ENCODE results near the gene ESD.
"Not testable (repeated sequence)": the region's sequence is repeated elsewhere in the genome, so short reads cannot be mapped to it uniquely, and the experiment has no call there.

Gene ESD

DNA sequence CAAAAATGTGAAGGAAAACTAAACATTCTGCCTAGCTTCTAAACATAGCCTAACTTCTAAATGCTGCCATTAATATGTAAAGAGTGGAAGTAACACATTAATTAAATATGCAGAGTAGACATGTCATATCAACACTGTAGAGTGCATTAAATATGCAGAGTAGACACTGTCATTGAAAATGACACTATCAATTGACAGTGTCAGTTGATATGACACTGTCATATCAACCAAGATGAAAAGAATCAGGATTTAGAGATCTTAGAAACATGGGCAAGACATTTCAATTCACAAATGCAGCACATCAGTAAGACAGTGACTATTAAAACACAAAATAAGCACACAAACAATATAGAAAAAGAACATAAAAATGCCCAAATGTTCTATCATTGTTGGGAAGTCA lies 25.3 kb downstream of the ESD start:
- no peak overlapping the region for H3K27ac ChIP-seq
- no peak for TF ChIP-seq CTCF (conservative IDR thresholded peaks at IDR 0.05)
- no peak for TF ChIP-seq ZFX (IDR thresholded peaks at IDR 0.05)

DNA sequence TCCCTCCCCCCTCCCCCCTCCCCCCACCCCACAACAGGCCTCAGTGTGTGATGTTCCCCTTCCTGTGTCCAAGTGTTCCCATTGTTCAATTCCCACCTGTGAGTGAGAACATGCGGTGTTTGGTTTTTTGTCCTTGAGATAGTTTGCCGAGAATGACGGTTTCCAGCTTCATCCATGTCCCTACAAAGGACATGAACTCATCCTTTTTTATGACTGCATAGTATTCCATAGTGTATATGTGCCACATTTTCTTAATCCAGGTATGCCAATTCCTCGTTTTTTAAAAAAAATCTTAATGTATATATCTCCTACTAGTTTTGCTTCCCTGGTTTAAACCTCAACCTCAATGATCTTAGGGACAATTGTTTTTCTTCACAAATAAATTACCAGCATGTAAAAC lies 27.0 kb downstream of the ESD start:
- not testable (repeated sequence) for H3K27ac ChIP-seq

DNA sequence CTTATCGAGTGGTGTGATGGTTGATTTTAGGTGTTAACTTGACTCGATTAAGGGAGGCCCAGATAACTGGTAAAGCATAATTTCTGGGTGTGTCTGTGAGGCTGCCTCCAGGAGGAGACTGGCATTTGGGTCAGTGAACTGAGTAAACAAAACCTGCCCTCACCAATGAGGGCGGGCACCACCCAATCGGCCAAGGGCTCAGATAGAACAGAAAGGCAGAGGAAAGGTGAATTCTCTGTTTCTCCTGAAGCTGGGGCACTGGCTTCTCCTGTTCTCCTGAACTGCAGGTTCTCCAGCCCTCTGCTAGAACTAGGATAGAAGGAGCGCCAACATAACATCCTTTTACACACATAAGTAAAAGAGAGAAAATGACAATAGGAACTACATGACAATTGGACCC lies 35.1 kb downstream of the ESD start:
- no peak for TF ChIP-seq CTCF (conservative IDR thresholded peaks at IDR 0.05)
- no peak for TF ChIP-seq ZFX (IDR thresholded peaks at IDR 0.05)

GRCh38 chr13:46761174-46761573 lies 35.8 kb downstream of the ESD start:
- peak overlapping the region; percentile 82 for H3K27ac ChIP-seq
- TF ChIP-seq ZFX (IDR thresholded peaks at IDR 0.05) (no peak), CTCF (conservative IDR thresholded peaks at IDR 0.05) (no peak)

More for the DNA sequence above, 35.1 kb downstream of the ESD start:
- 0 out of 2 replicates have a peak overlapping the region, but pooled peaks have one; percentile 8 for H3K27ac ChIP-seq

GRCh38 chr13:46759846-46760245 lies 37.1 kb downstream of the ESD start:
- peak overlapping the region; percentile 92; the same call in 1 of the 2 replicates for H3K27ac ChIP-seq
- TF ChIP-seq ZFX (IDR thresholded peaks at IDR 0.05), result no peak
- TF ChIP-seq CTCF (conservative IDR thresholded peaks at IDR 0.05), result no peak

DNA sequence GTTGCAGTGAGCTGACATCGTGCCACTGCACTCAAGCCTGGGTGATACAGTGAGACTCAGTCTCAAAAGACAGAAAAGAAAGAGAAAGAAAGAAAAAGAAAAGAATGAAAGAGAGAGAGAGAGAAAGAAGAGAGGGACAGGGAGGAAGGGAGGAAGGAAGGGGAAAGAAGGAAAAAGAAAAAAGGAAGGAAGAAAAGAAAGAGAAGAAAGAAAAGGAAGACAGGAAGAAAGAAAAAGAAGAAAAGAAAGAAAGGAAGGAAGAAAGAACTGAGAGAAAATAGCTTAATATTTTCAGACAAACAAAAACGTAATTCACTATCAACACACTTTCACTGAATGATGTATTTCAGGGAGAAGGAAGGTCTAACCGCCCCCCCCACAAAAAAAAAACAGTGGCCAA lies 39.3 kb downstream of the ESD start:
- TF ChIP-seq ZFX (IDR thresholded peaks at IDR 0.05) (no peak), CTCF (conservative IDR thresholded peaks at IDR 0.05) (no peak)
- H3K27ac ChIP-seq, result no peak overlapping the region

GRCh38 chr13:46756977-46757376 lies 40.0 kb downstream of the ESD start:
- no peak overlapping the region for H3K27ac ChIP-seq
- TF ChIP-seq CTCF (conservative IDR thresholded peaks at IDR 0.05), result no peak
- no peak for TF ChIP-seq ZFX (IDR thresholded peaks at IDR 0.05)

DNA sequence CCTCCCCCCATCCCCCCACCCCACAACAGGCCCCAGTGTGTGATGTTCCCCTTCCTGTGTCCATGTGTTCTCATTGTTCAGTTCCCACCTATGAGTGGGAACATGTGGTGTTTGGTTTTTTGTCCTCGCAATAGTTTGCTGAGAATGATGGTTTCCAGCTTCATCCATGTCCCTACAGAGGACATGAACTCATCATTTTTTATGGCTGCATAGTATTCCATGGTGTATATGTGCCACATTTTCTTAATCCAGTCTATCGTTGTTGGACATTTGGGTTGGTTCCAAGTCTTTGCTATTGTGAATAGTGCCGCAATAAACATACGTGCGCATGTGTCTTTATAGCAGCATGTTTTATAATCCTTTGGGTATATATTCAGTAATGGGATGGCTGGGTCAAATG lies 41.5 kb downstream of the ESD start:
- not testable (repeated sequence) for H3K27ac ChIP-seq

DNA sequence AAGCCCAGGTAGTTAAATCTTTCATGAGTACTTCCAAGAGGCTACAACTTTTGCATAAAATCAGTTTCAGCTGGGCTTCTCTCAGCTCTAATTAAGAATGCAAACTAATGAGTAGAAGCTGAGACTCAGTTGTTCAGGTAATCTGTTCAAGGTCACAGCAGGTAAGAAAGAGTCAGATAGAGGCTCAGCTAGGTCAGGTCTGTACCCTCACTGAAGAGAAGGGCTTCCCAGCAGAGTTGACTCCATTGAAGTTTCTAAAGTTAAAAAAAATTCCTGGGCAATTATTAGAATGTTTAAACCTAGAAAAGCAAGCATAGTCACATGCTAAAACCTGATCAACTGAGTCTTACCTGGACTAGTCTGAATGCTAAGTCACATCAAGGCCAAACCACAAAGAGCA lies 42.1 kb downstream of the ESD start:
- no peak for TF ChIP-seq CTCF (conservative IDR thresholded peaks at IDR 0.05)
- no peak for TF ChIP-seq ZFX (IDR thresholded peaks at IDR 0.05)

More for the DNA sequence above, 42.1 kb downstream of the ESD start:
- H3K27ac ChIP-seq, result no peak overlapping the region
